CD14-positive monocyte (primary cell): ENCODE results near the gene SORBS2. TPM values are rescaled to one million over a fixed set of nuclear protein-coding genes. Genes with fewer than 3 reads are reported as not detected.

Experiments
- DNase-seq, 3 donors: peaks; one replicate each; pipeline ENCODE4 v3.0.0-alpha.2; 2011 to 2022
- H2AFZ ChIP-seq: 2 replicates; pipeline ENCODE4 v1.6.0; 2012; ENCODE audit warnings: mild to moderate bottlenecking, low read depth, low read length, inconsistent platforms; ENCODE audit not compliant: insufficient read depth, poor library complexity, severe bottlenecking
- H3K27ac ChIP-seq, 2 donors: 1 replicate in 1 of 2; 2 replicates in 1 of 2; pipeline ENCODE4 v1.5.1; 2012 to 2013; ENCODE audit warnings: low read length in 2 of 2, control low read depth in 1 of 2, inconsistent platforms in 1 of 2, low read depth in 1 of 2, mild to moderate bottlenecking in 1 of 2
- H3K27me3 ChIP-seq, 2 donors: one replicate each; pipeline versions ENCODE4 v1.6.0 to v1.6.1; 2011 to 2013; ENCODE audit warnings: low read length in 2 of 2; ENCODE audit not compliant: control insufficient read depth in 2 of 2, insufficient read depth in 2 of 2
- H3K36me3 ChIP-seq, 2 donors: replicated peaks in 1 of 2; 1 replicate in 1 of 2; 2 replicates in 1 of 2; pipeline versions ENCODE4 v1.5.1 to v1.6.1; 2012 to 2013; ENCODE audit warnings: low read length in 2 of 2, control low read depth in 1 of 2, inconsistent platforms in 1 of 2, mild to moderate bottlenecking in 1 of 2; ENCODE audit not compliant: insufficient read depth in 2 of 2, control insufficient read depth in 1 of 2
- H3K4me1 ChIP-seq, 2 donors: 1 replicate in 1 of 2; 2 replicates in 1 of 2; pipeline versions ENCODE4 v1.5.1 to v1.6.1; 2012 to 2013; ENCODE audit warnings: low read length in 2 of 2, control low read depth in 1 of 2, inconsistent platforms in 1 of 2, mild to moderate bottlenecking in 1 of 2, moderate library complexity in 1 of 2; ENCODE audit not compliant: insufficient read depth in 2 of 2, control insufficient read depth in 1 of 2
- H3K4me2 ChIP-seq: replicated peaks from 2 replicates; pipeline ENCODE3; 2012; ENCODE audit warnings: low read length, moderate library complexity, mild to moderate bottlenecking; ENCODE audit not compliant: poor library complexity, severe bottlenecking; ENCODE audit errors: extremely low read depth
- H3K4me3 ChIP-seq, 3 experiments: fragments of 200-600 bp in 1 of 3; sonication (generic) in 1 of 3; replicated peaks in 1 of 3; 1 replicate in 2 of 3; 2 replicates in 1 of 3; pipeline ENCODE4 v1.5.1; 2011 to 2013; ENCODE audit warnings: low read length in 3 of 3, mild to moderate bottlenecking in 3 of 3, control low read depth in 2 of 3, low read depth in 2 of 3, inconsistent platforms in 1 of 3, moderate library complexity in 1 of 3
- H3K79me2 ChIP-seq: 2 replicates; pipeline ENCODE4 v1.6.0; 2012; ENCODE audit warnings: mild to moderate bottlenecking, control low read depth, inconsistent platforms, low read length, moderate library complexity; ENCODE audit not compliant: insufficient read depth
- H3K9ac ChIP-seq: 2 replicates; pipeline ENCODE4 v1.6.0; 2017; ENCODE audit warnings: low read length, mild to moderate bottlenecking; ENCODE audit not compliant: insufficient read depth, poor library complexity, severe bottlenecking
- H3K9me3 ChIP-seq, 2 donors: replicated peaks in 1 of 2; 1 replicate in 1 of 2; 2 replicates in 1 of 2; pipeline versions ENCODE4 v1.5.1 to v1.6.1; 2012 to 2013; ENCODE audit warnings: low read length in 2 of 2, control low read depth in 1 of 2; ENCODE audit not compliant: control insufficient read depth in 1 of 2, insufficient read depth in 1 of 2
- H4K20me1 ChIP-seq: 2 replicates; pipeline ENCODE4 v1.6.0; 2012; ENCODE audit warnings: mild to moderate bottlenecking, low read length, control low read depth, moderate library complexity; ENCODE audit not compliant: insufficient read depth
- H3K27ac Mint-ChIP-seq, 7 donors: one replicate each; pipeline ENCODE4 v1.8.0; 2020; ENCODE audit warnings: mild to moderate bottlenecking in 7 of 7, mixed read lengths in 7 of 7, moderate library complexity in 6 of 7, inconsistent platforms in 2 of 7
- H3K27me3 Mint-ChIP-seq, 3 donors: one replicate each; pipeline ENCODE4 v1.8.0; 2021 to 2022; ENCODE audit warnings: low read depth in 3 of 3, mild to moderate bottlenecking in 3 of 3, mixed read lengths in 3 of 3, moderate library complexity in 3 of 3, inconsistent platforms in 1 of 3
- H3K36me3 Mint-ChIP-seq, 2 donors: one replicate each; pipeline ENCODE4 v1.8.0; 2020; ENCODE audit warnings: mixed read lengths in 2 of 2, inconsistent platforms in 1 of 2, mild to moderate bottlenecking in 1 of 2
- H3K4me1 Mint-ChIP-seq: one replicate; pipeline ENCODE4 v1.8.0; 2020; ENCODE audit warnings: mild to moderate bottlenecking, mixed read lengths
- H3K4me3 Mint-ChIP-seq, 2 donors: one replicate each; pipeline ENCODE4 v1.8.0; 2020; ENCODE audit warnings: mild to moderate bottlenecking in 2 of 2, mixed read lengths in 2 of 2, moderate library complexity in 1 of 2
- H3K9me3 Mint-ChIP-seq, 7 donors: one replicate each; pipeline ENCODE4 v1.8.0; 2020 to 2022; ENCODE audit warnings: mixed read lengths in 7 of 7, mild to moderate bottlenecking in 6 of 7, moderate library complexity in 6 of 7, inconsistent platforms in 2 of 7
- WGBS: methylation state at CpG from one replicate; pipeline ENCODE4 v1.1.5; 2013; ENCODE audit warnings: missing lambda C conversion rate; ENCODE audit not compliant: insufficient coverage; 5-methylcytosine and 5-hydroxymethylcytosine counted together
- intact Hi-C, 2 donors: fragments of 100-400 bp; cut with micrococcal nuclease; formaldehyde crosslinking; loops; one replicate each; pipeline versions ENCODE4 v1.15.0 to v1.15.1; 2023
- polyA plus RNA-seq, 3 donors: library from polyadenylated mRNA; depleted of rRNA in 1 of 3; unstranded in 2 of 3; stranded (reverse) in 1 of 3; fragments of 300-500 nt in 2 of 3; fragments of >200 nt in 1 of 3; fragmentation: Illumina TruSeq in 2 of 3; gene quantifications; 1 replicate in 2 of 3; 2 replicates in 1 of 3; pipeline ENCODE4 v1.2.3, GENCODE V29; 2012 to 2021
- TF ChIP-seq, protein P1 (sequence below): fragments of 200-600 bp; IDR thresholded peaks from one replicate; pipeline ENCODE4 v1.8.0; 2022; ENCODE audit warnings: antibody characterized with exemption, mild to moderate bottlenecking

SORBS2 gene
- polyA plus RNA-seq, 3 donors: not detected

DNA sequence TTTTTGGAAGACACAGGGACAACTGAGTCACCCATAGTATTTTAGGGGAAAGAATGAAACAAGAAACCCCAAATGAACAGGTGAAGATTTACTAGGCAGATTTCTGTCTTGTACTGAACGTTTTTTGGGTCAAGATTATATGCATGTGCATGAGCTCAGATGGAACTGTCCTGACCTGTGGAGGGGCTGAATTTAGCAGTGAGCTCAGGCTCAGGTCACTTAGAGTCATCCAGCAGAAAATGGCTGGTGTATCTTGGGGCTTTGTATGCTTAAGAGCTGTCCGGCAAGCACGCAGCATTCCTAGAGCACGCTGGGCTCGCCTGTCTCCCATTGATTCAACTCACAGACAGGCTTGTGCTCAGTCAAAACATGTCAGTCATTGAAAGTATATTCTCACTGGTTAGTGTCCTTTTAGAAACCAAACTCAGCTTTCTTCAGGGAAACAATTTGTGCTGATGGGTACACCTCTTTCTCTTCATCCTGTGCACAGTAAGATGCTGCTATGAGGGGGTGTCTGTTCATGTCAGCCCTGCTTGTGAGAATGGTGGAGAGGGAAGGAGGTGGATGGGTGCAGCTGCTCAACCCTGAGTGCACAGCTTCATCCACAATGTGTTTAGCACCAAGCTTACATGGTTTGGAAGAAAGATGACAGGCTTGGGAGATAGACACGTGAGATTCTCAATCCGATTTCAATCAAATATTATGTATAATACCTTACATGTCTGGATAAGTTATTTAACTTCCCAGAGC is 229.2 kb downstream of the SORBS2 start:
- WGBS: 84% methylated on average over 5 of the region's 7 CpGs
- no peaks in the 10 kb centered on the region for H3K36me3 ChIP-seq
- no peak overlapping the region for H3K9ac ChIP-seq
- peaks cover 25 to 41% (median 31%) of the 10 kb centered on the region in 3 donors for H3K27me3 Mint-ChIP-seq
- H3K36me3 Mint-ChIP-seq: no peaks in the 10 kb centered on the region
- intact Hi-C loops: no loop called here
- no peaks in the 10 kb centered on the region for H4K20me1 ChIP-seq
- no peaks in the 10 kb centered on the region for H3K4me1 ChIP-seq
- peaks cover 21 to 33% of the 10 kb centered on the region in 2 donors for H3K27me3 ChIP-seq
- TF ChIP-seq, protein P1, sequence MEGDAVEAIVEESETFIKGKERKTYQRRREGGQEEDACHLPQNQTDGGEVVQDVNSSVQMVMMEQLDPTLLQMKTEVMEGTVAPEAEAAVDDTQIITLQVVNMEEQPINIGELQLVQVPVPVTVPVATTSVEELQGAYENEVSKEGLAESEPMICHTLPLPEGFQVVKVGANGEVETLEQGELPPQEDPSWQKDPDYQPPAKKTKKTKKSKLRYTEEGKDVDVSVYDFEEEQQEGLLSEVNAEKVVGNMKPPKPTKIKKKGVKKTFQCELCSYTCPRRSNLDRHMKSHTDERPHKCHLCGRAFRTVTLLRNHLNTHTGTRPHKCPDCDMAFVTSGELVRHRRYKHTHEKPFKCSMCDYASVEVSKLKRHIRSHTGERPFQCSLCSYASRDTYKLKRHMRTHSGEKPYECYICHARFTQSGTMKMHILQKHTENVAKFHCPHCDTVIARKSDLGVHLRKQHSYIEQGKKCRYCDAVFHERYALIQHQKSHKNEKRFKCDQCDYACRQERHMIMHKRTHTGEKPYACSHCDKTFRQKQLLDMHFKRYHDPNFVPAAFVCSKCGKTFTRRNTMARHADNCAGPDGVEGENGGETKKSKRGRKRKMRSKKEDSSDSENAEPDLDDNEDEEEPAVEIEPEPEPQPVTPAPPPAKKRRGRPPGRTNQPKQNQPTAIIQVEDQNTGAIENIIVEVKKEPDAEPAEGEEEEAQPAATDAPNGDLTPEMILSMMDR: no peak
- no peak for DNase-seq
- peaks cover 3% of the 10 kb centered on the region for H3K4me1 Mint-ChIP-seq
- H3K27ac Mint-ChIP-seq: no peak overlapping the region
- H3K4me2 ChIP-seq: no peak overlapping the region
- no peaks in the 10 kb centered on the region for H3K79me2 ChIP-seq
- H2AFZ ChIP-seq: no peak overlapping the region
- no peak overlapping the region for H3K4me3 Mint-ChIP-seq
- H3K9me3 Mint-ChIP-seq: peaks cover 0 to 6% (median 3%) of the 10 kb centered on the region in 7 donors
- no peak overlapping the region for H3K27ac ChIP-seq
- no peak overlapping the region for H3K4me3 ChIP-seq
- H3K9me3 ChIP-seq: no peaks in the 10 kb centered on the region

DNA sequence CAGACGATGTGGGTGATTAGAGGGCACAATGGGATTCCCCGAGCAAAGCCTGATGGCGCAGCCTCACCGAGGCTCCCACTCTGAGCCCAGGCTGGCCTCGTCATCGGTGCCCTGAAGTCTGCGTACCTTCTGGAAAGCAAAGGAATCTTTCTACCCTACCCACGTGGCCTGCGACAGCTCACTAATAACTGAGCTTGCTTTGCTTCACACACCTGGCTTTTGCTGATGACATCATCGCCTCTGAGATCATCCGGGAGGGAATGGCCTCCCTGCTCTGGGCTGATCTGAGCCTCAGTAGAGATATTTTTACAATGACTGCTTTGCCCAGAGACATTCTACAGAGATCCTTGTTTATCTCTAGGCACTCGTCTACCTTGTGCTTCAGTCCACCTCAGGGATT is 231.3 kb downstream of the SORBS2 start:
- H3K9me3 ChIP-seq: no peaks in the 10 kb centered on the region
- no peaks in the 10 kb centered on the region for H4K20me1 ChIP-seq
- Mint-ChIP-seq H3K9me3 (peaks cover 0 to 3% (median 0%) of the 10 kb centered on the region in 7 donors), H3K4me1 (no peaks in the 10 kb centered on the region), H3K36me3 (no peaks in the 10 kb centered on the region), H3K27ac (no peak overlapping the region), H3K4me3 (no peak overlapping the region), H3K27me3 (peaks cover 5 to 24% (median 14%) of the 10 kb centered on the region in 3 donors)
- H3K27ac ChIP-seq: no peak overlapping the region
- 96% methylated on average over 10 of the region's 12 CpGs for WGBS
- peaks cover 2 to 12% of the 10 kb centered on the region in 2 donors for H3K27me3 ChIP-seq
- TF ChIP-seq, protein P1: no peak
- H3K36me3 ChIP-seq: no peaks in the 10 kb centered on the region
- H3K4me2 ChIP-seq: no peak overlapping the region
- no peak overlapping the region for H3K4me3 ChIP-seq
- H3K4me1 ChIP-seq: no peaks in the 10 kb centered on the region
- no peak overlapping the region for H3K9ac ChIP-seq
- intact Hi-C loops: no loop called here
- H2AFZ ChIP-seq: no peak overlapping the region
- no peak for DNase-seq
- H3K79me2 ChIP-seq: no peaks in the 10 kb centered on the region
